ENCODE results near the gene PDE7B. TPM values are rescaled to one million over a fixed set of nuclear protein-coding genes. Genes with fewer than 3 reads are reported as not detected.

The PDE7B gene
- polyA plus RNA-seq, 12 donors, result 7.6 to 11.8 (median 10.0) TPM; not detected in 1

- DNase-seq, result no peak
Measured at GRCh38 chr6:135983093-135983492, 131.6 kb downstream of the PDE7B start.

DNA sequence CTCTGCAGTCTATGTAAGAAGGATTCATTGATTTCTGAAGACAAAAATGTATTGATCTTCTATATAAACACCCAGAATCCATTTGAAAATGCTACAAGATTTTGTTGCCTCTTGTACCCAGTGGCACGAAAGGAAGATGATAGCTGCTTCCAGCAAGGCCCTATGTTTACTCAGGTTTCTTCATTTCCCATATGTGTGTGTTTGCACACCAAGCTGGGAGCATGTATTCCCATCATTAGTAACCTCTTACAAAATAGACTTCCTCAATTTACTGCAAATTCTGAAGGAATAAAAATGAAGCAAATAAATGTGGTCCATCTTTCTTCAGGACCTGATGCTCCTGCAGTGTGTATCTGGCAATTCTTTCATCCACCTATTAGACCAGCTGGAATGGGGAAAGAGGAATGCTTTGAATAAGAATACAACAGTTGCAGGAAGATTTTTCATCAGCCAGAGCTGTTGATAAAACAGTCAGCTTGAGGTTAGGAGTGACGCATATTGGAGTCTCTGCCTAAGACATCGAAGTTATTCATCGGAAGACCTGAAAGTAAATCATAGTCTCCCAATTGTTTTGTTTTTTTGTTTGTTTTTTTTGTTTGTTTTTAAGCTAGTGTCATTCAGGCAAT lies 132.3 kb downstream of the PDE7B start:
- no peak for DNase-seq

- DNase-seq, result no peak
Measured at GRCh38 chr6:135985471-135985870, 134.0 kb downstream of the PDE7B start.

GRCh38 chr6:135987226-135987625 lies 135.7 kb downstream of the PDE7B start:
- DNase-seq, result no peak

GRCh38 chr6:135990439-135990838 lies 138.9 kb downstream of the PDE7B start:
- no peak for DNase-seq

GRCh38 chr6:135990855-135991464 lies 139.5 kb downstream of the PDE7B start:
- DNase-seq, result no peak

DNA sequence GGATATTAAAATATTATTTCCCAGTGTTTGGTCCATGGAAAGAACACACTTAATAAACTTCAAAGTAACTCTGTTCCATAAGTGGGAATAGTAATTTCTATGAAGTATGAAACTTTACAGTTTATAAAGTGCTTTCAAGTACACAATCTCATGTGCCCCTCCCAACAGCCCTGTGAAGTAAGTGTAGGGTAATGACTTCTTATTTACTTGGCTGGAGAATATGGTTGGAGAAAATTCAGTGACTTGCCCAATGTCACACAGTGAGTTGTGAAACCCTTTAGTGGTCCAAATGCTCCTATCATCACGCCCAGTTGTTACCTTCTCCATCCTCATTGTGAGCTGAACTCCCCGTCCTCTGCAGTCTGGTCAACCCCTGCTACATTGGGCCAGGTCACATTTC lies 141.2 kb downstream of the PDE7B start:
- DNase-seq, result no peak

DNA sequence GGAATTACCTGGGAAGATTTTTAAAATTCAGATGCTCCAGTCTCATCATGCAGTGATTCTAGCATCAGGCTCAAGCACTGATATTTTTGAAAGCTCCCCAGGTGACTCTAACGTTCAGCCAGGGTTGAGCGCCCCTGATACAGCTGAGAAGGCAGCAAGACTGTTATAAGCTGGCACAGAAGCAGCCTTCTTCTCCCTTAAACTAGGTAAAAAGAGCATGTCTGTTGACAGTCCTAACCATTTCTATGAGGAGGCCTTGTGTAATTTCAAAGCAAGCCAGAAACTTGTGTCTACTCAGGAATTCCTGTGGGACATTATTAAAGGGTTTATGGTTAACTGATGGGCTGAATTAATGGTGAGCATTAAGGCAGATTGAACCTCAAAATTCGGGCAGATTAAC lies 141.9 kb downstream of the PDE7B start:
- no peak for DNase-seq

GRCh38 chr6:135994857-135995544 lies 143.5 kb downstream of the PDE7B start:
- no peak for DNase-seq

DNA sequence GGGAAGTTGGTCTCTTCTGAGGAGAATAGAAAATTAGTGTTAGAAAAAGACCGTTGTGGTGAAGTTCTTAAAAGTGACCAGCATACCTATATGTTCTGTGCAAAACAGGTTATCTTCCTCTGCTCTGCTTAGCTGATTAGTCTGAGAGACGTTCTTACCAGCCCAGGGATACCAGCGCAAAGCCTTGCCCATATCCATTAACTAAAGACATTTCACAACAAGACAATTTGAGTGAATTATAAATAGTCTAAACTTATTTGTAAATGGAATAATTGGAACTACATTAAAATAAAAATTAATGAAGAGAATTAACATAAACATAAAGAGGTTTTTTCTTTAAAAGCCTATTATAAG lies 144.0 kb downstream of the PDE7B start:
- no peak for DNase-seq

DNA sequence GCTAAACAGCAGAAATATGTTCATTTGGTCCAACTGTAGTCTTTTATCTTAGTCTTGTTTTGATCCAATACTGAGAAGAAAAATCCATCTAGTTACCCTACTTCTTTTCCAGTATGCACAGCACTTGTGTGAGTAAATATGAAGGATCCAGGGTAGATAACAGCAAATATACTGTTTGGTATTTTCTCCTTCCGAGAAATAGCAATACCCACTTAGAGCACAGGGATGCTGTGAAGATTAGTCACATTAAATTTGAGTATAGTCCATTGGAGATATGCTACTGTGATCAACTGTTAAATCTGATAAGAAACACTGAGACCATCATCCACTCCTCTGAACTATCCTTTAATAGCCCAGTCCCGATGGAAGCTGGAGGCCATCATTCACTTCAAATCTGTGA lies 145.2 kb downstream of the PDE7B start:
- DNase-seq, result no peak

- no peak for DNase-seq
Measured at GRCh38 chr6:135999393-135999792, 147.9 kb downstream of the PDE7B start.

- DNase-seq, result no peak
Measured at GRCh38 chr6:136007345-136007744, 155.8 kb downstream of the PDE7B start.

GRCh38 chr6:136011475-136011874 lies 160.0 kb downstream of the PDE7B start:
- DNase-seq, result no peak

- DNase-seq, result no peak
Measured at GRCh38 chr6:136012198-136012887, 160.8 kb downstream of the PDE7B start.

DNA sequence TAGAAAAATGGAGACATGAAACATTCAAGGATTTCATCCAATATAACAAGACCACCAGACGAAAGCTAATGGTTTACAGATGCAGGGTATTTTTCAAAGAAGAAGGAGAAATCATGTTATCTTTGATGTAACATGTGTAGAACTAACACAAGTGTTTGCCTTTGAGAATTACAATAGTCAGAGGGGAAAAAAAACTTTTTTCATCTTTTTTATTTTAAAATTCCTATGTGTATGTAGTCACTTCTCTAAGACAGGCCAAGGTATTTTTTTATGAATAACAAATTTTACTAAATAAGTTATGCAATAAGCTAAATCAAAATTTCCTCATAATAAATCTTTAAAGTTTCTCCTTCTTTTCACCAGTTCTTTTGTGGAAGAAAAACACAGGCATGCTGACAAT lies 161.4 kb downstream of the PDE7B start:
- DNase-seq, result no peak

DNA sequence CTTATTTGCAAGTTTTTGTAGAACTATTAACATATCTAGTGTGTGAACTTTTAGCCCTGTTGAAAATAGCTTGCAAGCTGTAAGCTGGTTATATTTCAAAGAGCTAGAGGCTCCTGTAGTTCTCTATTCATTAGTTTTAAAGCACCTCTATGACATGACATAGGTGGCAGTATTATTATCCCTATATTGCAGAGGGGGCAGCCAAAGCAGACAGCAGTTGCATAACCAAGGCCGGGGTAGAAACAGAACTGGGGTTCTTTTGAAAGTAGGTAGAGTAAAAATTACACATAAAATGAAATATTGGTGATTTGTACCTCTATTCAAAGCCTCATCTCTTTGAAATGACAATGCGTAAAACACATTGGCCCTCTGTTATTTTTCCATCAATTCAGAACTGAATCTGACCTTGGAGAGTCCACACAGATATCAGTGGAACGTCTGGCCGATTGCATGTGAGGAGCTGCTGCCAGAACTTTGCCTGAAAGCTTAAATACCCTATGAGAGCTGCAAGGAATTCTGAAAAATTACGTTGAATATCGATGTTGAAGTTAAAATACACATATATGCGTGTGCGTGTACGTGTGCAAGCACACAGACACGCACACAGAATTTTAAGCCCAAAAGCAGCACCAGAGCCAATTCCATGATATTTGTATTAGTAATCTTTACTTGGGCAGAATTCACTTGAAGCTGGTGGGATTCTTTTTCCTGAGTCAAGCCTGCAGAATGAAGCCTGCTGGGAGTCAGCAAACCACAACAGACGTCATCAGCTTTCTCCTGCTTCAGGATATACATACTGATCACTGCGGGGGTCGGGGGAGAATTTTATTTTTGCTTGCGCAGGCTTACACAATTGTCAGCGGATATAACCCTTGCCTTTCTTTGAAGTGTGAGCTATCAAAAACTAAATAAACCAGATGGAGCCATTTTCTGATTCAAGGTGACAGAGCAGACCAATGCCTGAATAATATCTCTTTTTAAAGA lies 163.2 kb downstream of the PDE7B start:
- DNase-seq, result peak; percentile 55

DNA sequence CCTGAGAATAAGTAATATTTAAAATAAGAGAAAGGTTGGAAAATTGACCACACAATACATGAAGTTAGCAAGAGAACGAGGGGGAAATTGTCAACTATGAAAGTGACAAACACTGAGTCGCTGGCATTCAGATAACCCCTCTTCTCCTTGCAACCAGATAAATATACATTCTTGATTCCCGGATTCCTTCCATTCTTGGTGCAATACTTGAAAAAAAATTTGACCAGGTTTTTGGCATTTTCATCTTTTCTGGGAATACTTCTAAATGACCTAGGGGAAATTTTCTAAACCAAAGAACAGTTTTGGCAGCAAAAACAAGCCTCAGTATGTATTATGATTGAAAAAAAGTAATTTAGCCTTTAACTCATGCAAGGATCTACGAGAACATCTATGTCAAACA lies 164.0 kb downstream of the PDE7B start:
- DNase-seq, result peak; percentile 45

DNA sequence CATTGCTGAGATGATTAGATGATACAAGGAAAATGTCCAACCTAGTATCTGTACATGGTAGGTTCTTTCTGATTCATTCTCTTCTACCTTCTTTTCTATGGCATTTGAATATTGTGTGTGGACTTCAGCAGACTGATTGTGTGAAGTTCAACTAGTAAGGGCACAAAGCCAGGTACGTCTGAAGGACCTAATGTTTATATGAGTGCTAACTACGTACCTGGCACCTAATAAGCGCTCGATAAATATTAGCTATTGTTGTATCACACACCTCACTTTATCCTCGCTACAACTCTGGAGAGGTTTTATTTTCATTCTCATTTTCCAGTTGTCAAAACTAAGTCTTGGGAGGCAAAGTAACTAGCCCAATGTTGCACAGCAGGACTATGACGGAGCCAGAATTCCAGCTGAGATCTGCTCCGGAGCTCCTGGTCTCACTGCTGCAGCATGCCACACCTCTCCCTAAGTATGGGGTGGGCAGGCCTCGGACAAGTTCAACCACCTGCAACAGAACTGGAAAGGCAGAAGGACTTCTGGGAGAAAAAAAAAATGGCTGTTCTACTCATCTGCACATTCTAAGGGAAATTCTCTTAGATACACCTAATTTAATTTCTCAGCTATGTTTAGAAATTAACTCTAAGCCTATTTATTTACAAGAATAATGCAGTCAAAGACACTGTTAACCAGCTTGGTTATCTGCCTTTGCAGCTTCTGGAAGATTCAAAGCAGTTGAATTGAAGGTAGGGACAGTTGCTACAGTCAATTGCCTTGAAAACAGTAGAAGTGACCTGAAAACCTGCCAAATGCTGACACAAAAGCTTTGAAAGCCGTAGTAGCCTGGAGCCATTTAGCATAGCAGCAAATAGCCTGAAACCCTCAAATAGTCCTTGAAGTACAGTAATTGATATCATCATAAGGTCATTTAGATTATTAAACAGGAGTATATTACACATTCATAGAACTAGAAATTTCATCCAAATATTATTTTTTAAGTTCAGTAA lies 165.0 kb downstream of the PDE7B start:
- DNase-seq, result no peak

GRCh38 chr6:136020691-136021090 lies 169.2 kb downstream of the PDE7B start:
- no peak for DNase-seq

All from muscle of arm (tissue), 12 donors.